Liver (tissue), 9 donors: ENCODE results near the gene SELENOH. TPM values are rescaled to one million over a fixed set of nuclear protein-coding genes. Genes with fewer than 3 reads are reported as not detected.

Experiments used
- DNase-seq: peaks from one replicate; pipeline ENCODE4 v3.0.0-alpha.2; 2017; ENCODE audit warnings: low spot score
- H3K27ac ChIP-seq, 2 donors: one replicate each; pipeline ENCODE4 v1.7.0; 2013; ENCODE audit warnings: inconsistent platforms in 2 of 2, low read length in 2 of 2, control low read depth in 1 of 2, low read depth in 1 of 2, mild to moderate bottlenecking in 1 of 2
- H3K27me3 ChIP-seq, 4 donors: one replicate each; pipeline versions ENCODE4 v1.6.1 to v1.7.0; 2013; ENCODE audit warnings: low read length in 3 of 4, inconsistent platforms in 1 of 4, mild to moderate bottlenecking in 1 of 4, moderate library complexity in 1 of 4; ENCODE audit not compliant: control insufficient read depth in 4 of 4, insufficient read depth in 4 of 4
- H3K36me3 ChIP-seq, 4 donors: one replicate each; pipeline versions ENCODE4 v1.6.1 to v1.7.0; 2013; ENCODE audit warnings: low read length in 3 of 4, mild to moderate bottlenecking in 3 of 4, low read depth in 1 of 4, moderate library complexity in 1 of 4; ENCODE audit not compliant: control insufficient read depth in 4 of 4, insufficient read depth in 3 of 4
- H3K4me1 ChIP-seq, 4 donors: one replicate each; pipeline versions ENCODE4 v1.6.1 to v1.7.0; 2013; ENCODE audit warnings: low read length in 3 of 4, mild to moderate bottlenecking in 3 of 4, moderate library complexity in 1 of 4; ENCODE audit not compliant: control insufficient read depth in 4 of 4, insufficient read depth in 4 of 4
- H3K4me3 ChIP-seq, 3 donors: one replicate each; pipeline versions ENCODE4 v1.6.1 to v1.7.0; 2013; ENCODE audit warnings: low read length in 3 of 3, control low read depth in 1 of 3, low read depth in 1 of 3, mild to moderate bottlenecking in 1 of 3
- H3K9ac ChIP-seq, 2 donors: one replicate each; pipeline ENCODE4 v1.7.0; 2013; ENCODE audit warnings: low read length in 2 of 2, mild to moderate bottlenecking in 2 of 2, moderate library complexity in 2 of 2, control low read depth in 1 of 2, low read depth in 1 of 2
- H3K9me3 ChIP-seq, 4 donors: one replicate each; pipeline versions ENCODE4 v1.6.1 to v1.7.0; 2013; ENCODE audit warnings: low read length in 3 of 4; ENCODE audit not compliant: control insufficient read depth in 4 of 4
- EGR1 ChIP-seq, 2 donors: IDR thresholded peaks; 2 replicates each; pipeline ENCODE4 v1.6.1; 2016 to 2018; ENCODE audit warnings: antibody characterized with exemption in 2 of 2, low read depth in 2 of 2
- FOXA2 ChIP-seq: IDR thresholded peaks from 2 replicates; pipeline ENCODE4 v1.6.1; 2016; ENCODE audit warnings: antibody characterized with exemption
- GABPA ChIP-seq, 2 donors: IDR thresholded peaks in 1 of 2; conservative IDR thresholded peaks in 1 of 2; 2 replicates each; pipeline ENCODE4 v1.6.1; 2016; ENCODE audit warnings: antibody characterized with exemption in 2 of 2, mild to moderate bottlenecking in 1 of 2, moderate library complexity in 1 of 2
- HNF4A ChIP-seq, 2 donors: conservative IDR thresholded peaks; 2 replicates each; pipeline ENCODE4 v1.6.1; 2016; ENCODE audit warnings: antibody characterized with exemption in 2 of 2, mild to moderate bottlenecking in 2 of 2
- HNF4G ChIP-seq: IDR thresholded peaks from 2 replicates; pipeline ENCODE4 v1.6.1; 2016; ENCODE audit warnings: antibody characterized with exemption
- JUND ChIP-seq, 2 donors: IDR thresholded peaks; 2 replicates each; pipeline ENCODE4 v1.6.1; 2016; ENCODE audit warnings: antibody characterized with exemption in 2 of 2
- MAX ChIP-seq: IDR thresholded peaks from 2 replicates; pipeline ENCODE4 v1.6.1; 2016; ENCODE audit warnings: antibody characterized with exemption
- NR2F2 ChIP-seq: IDR thresholded peaks from 2 replicates; pipeline ENCODE4 v1.6.1; 2016; ENCODE audit warnings: antibody characterized with exemption
- RAD21 ChIP-seq, 2 donors: IDR thresholded peaks; 2 replicates each; pipeline ENCODE4 v1.6.1; 2016; ENCODE audit warnings: antibody characterized with exemption in 2 of 2, mild to moderate bottlenecking in 2 of 2
- REST ChIP-seq: IDR thresholded peaks from 2 replicates; pipeline ENCODE4 v1.6.1; 2016; ENCODE audit warnings: antibody characterized with exemption, mild to moderate bottlenecking
- RXRA ChIP-seq, 2 donors: IDR thresholded peaks; 2 replicates each; pipeline ENCODE4 v1.6.1; 2017 to 2018; ENCODE audit warnings: antibody characterized with exemption in 2 of 2, mild to moderate bottlenecking in 1 of 2
- SP1 ChIP-seq: IDR thresholded peaks from 2 replicates; pipeline ENCODE4 v1.6.1; 2018; ENCODE audit warnings: antibody characterized with exemption, mild to moderate bottlenecking
- TAF1 ChIP-seq: conservative IDR thresholded peaks from 2 replicates; pipeline ENCODE4 v1.6.1; 2016; ENCODE audit warnings: antibody characterized with exemption, mild to moderate bottlenecking
- YY1 ChIP-seq: IDR thresholded peaks from 2 replicates; pipeline ENCODE4 v1.6.1; 2016; ENCODE audit warnings: antibody characterized with exemption, mild to moderate bottlenecking
- WGBS: extraction: QIAGEN DNeasy Blood & Tissue Kit; methylation state at CpG from one replicate; pipeline ENCODE4 v1.1.7; 2013; 5-methylcytosine and 5-hydroxymethylcytosine counted together
- polyA plus RNA-seq, 2 donors: library from polyadenylated mRNA; stranded (reverse) in 1 of 2; unstranded in 1 of 2; fragments of 200-250 nt in 1 of 2; fragments of >200 nt in 1 of 2; fragmentation: Nextera tagmentation in 1 of 2; extraction: Ambion mirVana in 1 of 2; gene quantifications; one replicate each; pipeline versions ENCODE4 v1.2.1 to v1.2.3, GENCODE V29; 2013 to 2015
- total RNA-seq, 2 donors: library from RNA; depleted of rRNA; stranded (reverse); fragments of >200 nt; gene quantifications; one replicate each; pipeline ENCODE4 v1.2.3, GENCODE V29; 2014
- TF ChIP-seq, protein P1 (sequence below): IDR thresholded peaks from 2 replicates; pipeline ENCODE4 v1.6.1; 2016; ENCODE audit warnings: antibody characterized with exemption
- TF ChIP-seq, protein P2 (sequence below): IDR thresholded peaks from 2 replicates; pipeline ENCODE4 v1.6.1; 2016; ENCODE audit warnings: antibody characterized with exemption
- donor health status: healthy.
- donor health status: healthy.
- donor health status: healthy.
- donor health status: healthy.
- donor health status: healthy.

SELENOH gene
- total and polyA plus RNA-seq, 4 donors: 42.2 to 129 (median 71.4) TPM

DNA sequence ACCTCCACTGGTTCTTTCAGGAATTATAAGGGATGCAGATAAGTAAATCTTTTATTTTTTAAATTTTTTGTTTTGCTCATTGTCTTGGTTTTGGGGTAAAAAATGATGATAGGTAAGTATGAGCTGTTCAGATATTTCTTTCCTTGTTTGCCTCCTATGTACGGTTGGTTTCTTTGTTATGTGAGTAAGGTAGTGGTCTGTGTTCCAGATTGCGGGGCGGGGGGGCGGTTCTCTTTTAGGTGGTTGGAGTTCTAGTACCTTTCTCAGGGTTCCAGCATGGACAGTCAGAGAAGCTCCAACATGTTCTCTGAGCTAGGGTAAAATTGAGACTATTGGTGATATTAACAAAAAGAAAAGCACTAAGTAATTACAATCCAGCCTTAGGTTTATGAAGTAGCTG is 22.7 kb downstream of the SELENOH start (continued):
- TF ChIP-seq, protein P1, sequence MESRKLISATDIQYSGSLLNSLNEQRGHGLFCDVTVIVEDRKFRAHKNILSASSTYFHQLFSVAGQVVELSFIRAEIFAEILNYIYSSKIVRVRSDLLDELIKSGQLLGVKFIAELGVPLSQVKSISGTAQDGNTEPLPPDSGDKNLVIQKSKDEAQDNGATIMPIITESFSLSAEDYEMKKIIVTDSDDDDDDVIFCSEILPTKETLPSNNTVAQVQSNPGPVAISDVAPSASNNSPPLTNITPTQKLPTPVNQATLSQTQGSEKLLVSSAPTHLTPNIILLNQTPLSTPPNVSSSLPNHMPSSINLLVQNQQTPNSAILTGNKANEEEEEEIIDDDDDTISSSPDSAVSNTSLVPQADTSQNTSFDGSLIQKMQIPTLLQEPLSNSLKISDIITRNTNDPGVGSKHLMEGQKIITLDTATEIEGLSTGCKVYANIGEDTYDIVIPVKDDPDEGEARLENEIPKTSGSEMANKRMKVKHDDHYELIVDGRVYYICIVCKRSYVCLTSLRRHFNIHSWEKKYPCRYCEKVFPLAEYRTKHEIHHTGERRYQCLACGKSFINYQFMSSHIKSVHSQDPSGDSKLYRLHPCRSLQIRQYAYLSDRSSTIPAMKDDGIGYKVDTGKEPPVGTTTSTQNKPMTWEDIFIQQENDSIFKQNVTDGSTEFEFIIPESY: no peak
- no peak for TF ChIP-seq SP1

DNA sequence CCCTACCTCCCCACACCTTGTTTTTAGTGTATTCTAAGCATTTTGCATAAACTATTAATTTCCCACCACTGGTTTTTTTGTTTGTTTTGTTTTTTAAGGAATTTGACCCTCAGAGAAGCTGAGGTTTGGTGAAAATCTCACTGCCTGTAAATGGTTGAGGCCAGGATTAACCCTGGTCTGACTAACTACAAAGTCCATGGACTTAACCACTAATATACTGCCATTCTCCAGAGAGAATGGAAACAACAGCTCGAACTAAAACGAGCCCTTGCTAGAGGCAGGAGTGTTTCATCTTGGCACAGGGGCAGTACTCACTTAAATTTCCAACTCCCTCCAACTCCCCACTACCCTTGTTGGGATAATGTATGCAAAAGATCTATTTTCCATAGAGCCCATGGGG is 23.3 kb downstream of the SELENOH start:
- Histone ChIP-seq H3K4me3 (peak overlapping the region in 2 of 3 donors; percentile 74 to 95), H3K27ac (peak overlapping the region; percentile 19 to 55), H3K9me3 (no peaks in the 10 kb centered on the region), H3K27me3 (no peaks in the 10 kb centered on the region), H3K36me3 (no peaks in the 10 kb centered on the region), H3K9ac (no peak overlapping the region), H3K4me1 (peaks cover 10 to 42% (median 33%) of the 10 kb centered on the region in 4 donors)
- no peak for DNase-seq
- TF ChIP-seq TAF1 (no peak), HNF4A (conservative IDR thresholded peaks at IDR 0.05) (peak; percentile 38 to 65)
- WGBS: 9% methylated on average over 2 of the region's 2 CpGs

DNA sequence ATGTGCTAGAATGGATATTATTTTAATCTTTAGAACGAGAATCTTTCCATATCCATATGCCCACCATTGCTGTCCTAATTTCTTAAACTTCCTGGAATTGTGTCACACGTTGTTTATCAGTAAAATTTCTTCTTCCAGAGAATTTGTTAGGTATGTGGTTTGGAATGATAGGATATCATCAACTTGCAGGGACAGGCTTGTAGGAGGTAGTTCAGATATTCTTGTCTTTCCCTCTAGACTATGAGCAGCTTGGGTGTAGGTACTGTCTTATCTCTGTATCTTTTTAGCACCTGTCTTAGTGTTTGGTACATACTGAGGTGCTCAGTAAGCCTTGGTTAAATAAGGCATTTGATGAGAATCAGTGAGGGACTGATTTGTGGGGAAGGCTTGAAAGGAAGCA is 23.7 kb downstream of the SELENOH start:
- no peaks in the 10 kb centered on the region for H3K27me3 ChIP-seq
- peaks cover 10 to 45% (median 36%) of the 10 kb centered on the region in 4 donors for H3K4me1 ChIP-seq
- no peaks in the 10 kb centered on the region for H3K9me3 ChIP-seq
- H3K36me3 ChIP-seq: no peaks in the 10 kb centered on the region
- 24% methylated on average over 2 of the region's 2 CpGs for WGBS
- peak overlapping the region in 1 of 2 donors; percentile 55 for H3K27ac ChIP-seq
- no peak overlapping the region for H3K9ac ChIP-seq
- no peak for DNase-seq
- TF ChIP-seq RAD21 (IDR thresholded peaks at IDR 0.05): no peak
- TF ChIP-seq TAF1: no peak
- no peak for TF ChIP-seq FOXA2
- TF ChIP-seq, protein P2, sequence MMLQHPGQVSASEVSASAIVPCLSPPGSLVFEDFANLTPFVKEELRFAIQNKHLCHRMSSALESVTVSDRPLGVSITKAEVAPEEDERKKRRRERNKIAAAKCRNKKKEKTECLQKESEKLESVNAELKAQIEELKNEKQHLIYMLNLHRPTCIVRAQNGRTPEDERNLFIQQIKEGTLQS: no peak
- TF ChIP-seq EGR1 (IDR thresholded peaks at IDR 0.05; ENCODE audit: low read depth in 2 of 2): no peak
- TF ChIP-seq JUND (IDR thresholded peaks at IDR 0.05): no peak
- TF ChIP-seq MAX: no peak
- no peak for TF ChIP-seq HNF4A (conservative IDR thresholded peaks at IDR 0.05)
- TF ChIP-seq RXRA (IDR thresholded peaks at IDR 0.05): no peak
- TF ChIP-seq GABPA (IDR thresholded peaks at IDR 0.05 in 1 of 2, conservative IDR thresholded peaks at IDR 0.05 in 1 of 2): no peak
- TF ChIP-seq SP1: no peak
- TF ChIP-seq YY1: no peak
- no peak for TF ChIP-seq HNF4G
- no peak for TF ChIP-seq REST
- TF ChIP-seq NR2F2: no peak
- peak overlapping the region in 2 of 3 donors; percentile 74 to 95 for H3K4me3 ChIP-seq
